GM12891 (cell line): ENCODE measurements around the gene ST3GAL3.

Experiments used
- DNase-seq: peaks from one replicate; pipeline ENCODE4 v3.0.0; 2011; ENCODE audit warnings: low spot score; ENCODE audit not compliant: insufficient read length
- FAIRE-seq: peaks from 2 replicates; lab custom pipeline; 2011; peaks lifted over from hg19 to GRCh38; lab: Jason Lieb, UNC
- PAX5 ChIP-seq: IDR thresholded peaks from 2 replicates; pipeline ENCODE4 v1.6.1; 2011; ENCODE audit warnings: low read length, moderate library complexity, mild to moderate bottlenecking; ENCODE audit not compliant: insufficient read depth, severe bottlenecking
- POLR2A ChIP-seq: IDR thresholded peaks from 2 replicates; pipeline ENCODE4 v1.6.1; 2011; ENCODE audit warnings: low read depth, low read length, control low read depth
- POLR2AphosphoS5 ChIP-seq: IDR thresholded peaks from 2 replicates; pipeline ENCODE4 v1.6.1; 2011; ENCODE audit warnings: low read depth, low read length, control low read depth
- POU2F2 ChIP-seq: IDR thresholded peaks from 2 replicates; pipeline ENCODE4 v1.6.1; 2011; ENCODE audit warnings: low read depth, mild to moderate bottlenecking, control low read depth, low read length, moderate library complexity
- SPI1 ChIP-seq: IDR thresholded peaks from 2 replicates; pipeline ENCODE4 v1.6.1; 2011; ENCODE audit warnings: low read depth, low read length, control low read depth
- TAF1 ChIP-seq: IDR thresholded peaks from 2 replicates; pipeline ENCODE4 v1.6.1; 2011; ENCODE audit warnings: low read depth, low read length, control low read depth

Gene ST3GAL3

DNA sequence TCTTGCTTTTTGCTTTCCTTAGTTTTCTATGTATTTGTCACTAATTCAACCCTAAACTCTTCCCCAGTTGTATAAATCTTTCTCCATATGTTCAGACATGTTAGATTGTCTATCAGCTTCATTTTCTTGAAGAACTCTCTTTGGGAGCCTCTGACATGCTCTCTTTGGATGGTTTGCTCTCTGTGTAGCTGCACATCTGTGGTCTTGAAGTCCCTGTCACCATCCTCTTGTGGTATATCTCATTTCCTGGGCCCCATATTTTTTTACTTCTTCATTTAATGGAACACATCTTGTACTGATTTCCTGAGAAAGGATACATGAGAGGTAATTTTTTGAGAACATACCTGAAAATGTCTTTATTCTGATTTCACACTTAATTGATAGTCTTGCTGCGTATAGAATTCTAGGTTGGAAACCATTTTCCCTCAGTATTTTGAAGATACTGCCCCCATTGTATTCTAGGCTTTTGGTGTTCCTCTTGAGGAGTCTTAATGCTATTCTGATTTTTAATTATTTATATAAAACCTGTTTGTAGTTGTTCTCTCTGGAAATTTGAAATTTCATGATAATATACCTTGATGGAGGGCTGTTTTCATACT, 72.6 kb downstream of the ST3GAL3 start:
- FAIRE-seq (no peak), DNase-seq (no peak)
- no peak for TF ChIP-seq SPI1
- TF ChIP-seq POLR2AphosphoS5, result no peak
- no peak for TF ChIP-seq POU2F2
- TF ChIP-seq TAF1, result no peak
- no peak for TF ChIP-seq PAX5
- TF ChIP-seq POLR2A, result no peak

GRCh38 chr1:43781574-43781973, 74.2 kb downstream of the ST3GAL3 start:
- FAIRE-seq (no peak), DNase-seq (no peak)
- TF ChIP-seq POU2F2, result no peak
- TF ChIP-seq PAX5, result no peak
- no peak for TF ChIP-seq TAF1
- TF ChIP-seq POLR2AphosphoS5, result no peak
- TF ChIP-seq SPI1, result no peak
- TF ChIP-seq POLR2A, result no peak

DNA sequence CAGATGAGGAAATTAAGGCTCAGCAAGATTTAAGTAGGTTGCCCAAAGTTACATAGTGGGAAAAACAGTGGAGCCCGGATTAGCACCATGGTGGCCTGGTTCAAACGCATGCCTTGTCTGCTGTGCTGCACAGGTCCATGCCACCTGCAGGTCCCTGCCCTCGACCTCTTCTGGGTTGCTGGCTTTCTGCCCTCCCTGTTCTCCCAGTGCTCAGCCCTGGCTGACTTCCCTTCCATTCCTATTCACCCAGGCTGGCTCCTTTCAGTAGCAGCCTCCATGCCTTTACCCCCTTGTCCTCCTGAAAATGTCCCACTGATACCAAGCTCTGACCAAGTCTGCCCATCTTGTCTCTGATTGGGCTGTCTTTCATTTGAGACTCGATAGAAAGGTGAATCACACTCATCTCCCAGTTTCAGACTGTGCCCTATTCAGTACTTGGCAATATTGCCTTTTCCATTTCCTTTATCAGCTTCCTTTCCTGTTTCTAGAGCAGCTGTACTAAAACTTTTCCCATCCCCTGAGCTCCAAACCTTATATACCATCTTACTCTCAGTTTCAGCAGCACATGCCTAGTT, 75.8 kb downstream of the ST3GAL3 start:
- TF ChIP-seq SPI1 (no peak), POLR2AphosphoS5 (no peak), POLR2A (no peak), POU2F2 (no peak), PAX5 (no peak), TAF1 (no peak)
- DNase-seq, result no peak
- FAIRE-seq, result peak; percentile 16

DNA sequence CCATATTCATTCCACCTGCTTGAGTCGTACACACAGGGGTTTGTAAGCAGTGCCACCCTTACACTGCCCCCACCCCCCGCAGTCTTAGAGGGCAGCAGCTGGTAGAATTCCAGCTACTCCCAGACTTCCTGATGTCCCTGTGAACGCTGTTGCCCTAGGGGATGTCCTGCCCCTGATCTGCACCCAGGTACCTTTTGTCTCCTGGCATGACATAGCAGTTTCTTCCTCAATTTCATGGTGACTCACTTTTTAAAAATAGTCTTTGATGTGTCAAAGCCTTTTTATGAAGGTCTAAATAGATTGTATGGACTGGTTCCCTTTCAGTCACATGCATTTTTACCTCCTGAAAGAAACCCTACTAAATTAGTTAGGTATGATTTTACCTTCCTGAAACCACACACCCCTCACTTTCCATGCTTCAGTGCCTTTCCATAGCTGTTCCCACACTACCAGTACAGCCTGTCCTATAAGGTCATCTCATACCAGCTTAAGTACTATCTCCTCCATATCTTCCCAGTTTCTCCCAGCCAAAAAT, 76.4 kb downstream of the ST3GAL3 start:
- FAIRE-seq (peak; percentile 64), DNase-seq (no peak)
- peak; percentile 32; the same call in 1 of the 2 replicates for TF ChIP-seq POLR2AphosphoS5
- TF ChIP-seq SPI1, result no peak
- no peak for TF ChIP-seq POU2F2

- DNase-seq (no peak), FAIRE-seq (no peak)
- TF ChIP-seq POU2F2, result no peak
- no peak for TF ChIP-seq SPI1
- no peak for TF ChIP-seq TAF1
- TF ChIP-seq POLR2AphosphoS5, result no peak
- no peak for TF ChIP-seq PAX5
- no peak for TF ChIP-seq POLR2A
Measured at GRCh38 chr1:43786201-43786958, 79.0 kb downstream of the ST3GAL3 start.

GRCh38 chr1:43786960-43787359, 79.6 kb downstream of the ST3GAL3 start:
- FAIRE-seq, result peak; percentile 28
- TF ChIP-seq PAX5, result no peak
- no peak for TF ChIP-seq TAF1
- TF ChIP-seq SPI1, result no peak
- TF ChIP-seq POU2F2, result no peak
- TF ChIP-seq POLR2A, result no peak
- no peak for TF ChIP-seq POLR2AphosphoS5
- DNase-seq, result no peak

GRCh38 chr1:43789604-43790550, 82.5 kb downstream of the ST3GAL3 start:
- no peak for DNase-seq
- peak; percentile 57 for FAIRE-seq
- TF ChIP-seq POLR2AphosphoS5 (no peak), SPI1 (no peak), TAF1 (no peak), POLR2A (no peak), POU2F2 (no peak), PAX5 (no peak)

DNA sequence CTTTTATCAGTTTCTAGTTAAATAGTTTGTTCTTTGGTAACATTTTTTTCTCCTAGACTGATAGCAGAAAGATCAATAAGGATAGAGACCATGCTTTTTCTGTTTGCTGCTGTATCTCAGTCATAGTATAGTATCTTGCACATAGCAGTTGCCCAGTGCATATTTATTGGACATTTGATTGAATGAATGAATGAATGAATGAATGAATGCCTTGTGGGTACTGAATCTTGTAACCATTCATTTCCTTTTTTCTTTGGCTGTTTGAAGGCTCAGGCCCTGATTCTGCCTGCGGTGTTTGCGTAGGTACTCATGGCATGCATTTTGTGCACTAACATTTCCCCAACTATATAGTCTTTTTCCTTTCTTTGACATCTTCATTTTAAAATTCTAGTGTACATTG, 83.9 kb downstream of the ST3GAL3 start:
- FAIRE-seq, result no peak
- TF ChIP-seq POLR2A (no peak), TAF1 (no peak), POLR2AphosphoS5 (no peak), PAX5 (no peak), SPI1 (no peak), POU2F2 (no peak)
- no peak for DNase-seq

- TF ChIP-seq POU2F2 (no peak), SPI1 (no peak), POLR2AphosphoS5 (no peak), POLR2A (no peak), TAF1 (no peak), PAX5 (no peak)
- FAIRE-seq (no peak), DNase-seq (no peak)
Measured at GRCh38 chr1:43796111-43796581, 88.8 kb downstream of the ST3GAL3 start.
